Gastrocnemius medialis (tissue), 4 donors: Measurements from ENCODE around the gene PRG3. TPM values are rescaled to one million over a fixed set of nuclear protein-coding genes. Genes with fewer than 3 reads are reported as not detected.

ENCODE experiments used
- ATAC-seq, 2 donors: fragments of 150-250 bp; one replicate each; pipeline ENCODE4 v1.9.1; 2016
- DNase-seq, 2 donors: peaks; one replicate each; pipeline ENCODE4 v3.0.0-alpha.2; 2019
- H3K27ac ChIP-seq, 4 donors: fragments of 200-600 bp; sonication (generic); 1 replicate in 1 of 4; 2 replicates in 3 of 4; pipeline ENCODE4 v1.5.1; 2016 to 2018; ENCODE audit warnings: mild to moderate bottlenecking in 2 of 4, moderate library complexity in 1 of 4
- H3K27me3 ChIP-seq, 3 donors: fragments of 200-600 bp; sonication (generic) in 2 of 3; 1 replicate in 1 of 3; 2 replicates in 2 of 3; pipeline versions ENCODE4 v1.5.1 to v1.6.0; 2016 to 2019; ENCODE audit warnings: mild to moderate bottlenecking in 1 of 3, moderate library complexity in 1 of 3
- H3K36me3 ChIP-seq, 2 donors: fragments of 200-600 bp; sonication (generic) in 1 of 2; one replicate each; pipeline ENCODE4 v1.5.1; 2017 to 2018
- H3K4me1 ChIP-seq, 2 donors: fragments of 200-600 bp; sonication (generic) in 1 of 2; one replicate each; pipeline ENCODE4 v1.5.1; 2016 to 2017; ENCODE audit warnings: mild to moderate bottlenecking in 2 of 2
- H3K4me3 ChIP-seq, 4 donors: fragments of 200-600 bp; sonication (generic) in 3 of 4; 1 replicate in 1 of 4; 2 replicates in 3 of 4; pipeline ENCODE4 v1.5.1; 2016 to 2019; ENCODE audit warnings: mild to moderate bottlenecking in 2 of 4
- H3K9me3 ChIP-seq, 3 donors: fragments of 200-600 bp; sonication (generic) in 2 of 3; 1 replicate in 1 of 3; 2 replicates in 2 of 3; pipeline ENCODE4 v1.5.1; 2016 to 2019
- POLR2A ChIP-seq, 2 donors: fragments of 450-650 bp; IDR thresholded peaks; one replicate each; pipeline ENCODE4 v1.6.1; 2017; ENCODE audit warnings: antibody characterized with exemption in 2 of 2, mild to moderate bottlenecking in 2 of 2, moderate library complexity in 2 of 2
- in situ Hi-C, 4 donors: fragments of 200-750 bp; cut with MboI; loops; one replicate each; pipeline versions ENCODE4 v1.15.0 to v1.8.0; 2017; ENCODE audit warnings: low sequenced_read_pairs in 4 of 4
- intact Hi-C: fragments of 100-400 bp; cut with DNase I; formaldehyde crosslinking; loops from one replicate; pipeline ENCODE4 v1.15.1; 2023; ENCODE audit warnings: low total_unique reads
- total RNA-seq, 4 donors: library from RNA; depleted of rRNA; stranded (reverse); fragments of >200 nt; gene quantifications; one replicate each; pipeline versions ENCODE4 v1.1.0 to v1.2.3, GENCODE V29; 2016
- TF ChIP-seq, protein P1 (sequence below), 5 experiments: fragments of 450-650 bp in 3 of 5; fragments of 200-600 bp in 2 of 5; sonication (generic) in 2 of 5; IDR thresholded peaks in 4 of 5; conservative IDR thresholded peaks in 1 of 5; 1 replicate in 4 of 5; 2 replicates in 1 of 5; pipeline ENCODE4 v1.5.1; 2016 to 2019; ENCODE audit warnings: antibody characterized with exemption in 5 of 5, mild to moderate bottlenecking in 3 of 5, moderate library complexity in 3 of 5

PRG3 gene
- total RNA-seq, 4 donors from 2014 or later = not detected

- Histone ChIP-seq H3K4me1 (peaks cover 3 to 11% of the 10 kb centered on the region in 2 donors), H3K27ac (no peak overlapping the region), H3K27me3 (no peaks in the 10 kb centered on the region), H3K9me3 (no peaks in the 10 kb centered on the region), H3K36me3 (no peaks in the 10 kb centered on the region), H3K4me3 (no peak overlapping the region)
- DNase-seq (no peak), ATAC-seq (no peak)
- TF ChIP-seq, protein P1, sequence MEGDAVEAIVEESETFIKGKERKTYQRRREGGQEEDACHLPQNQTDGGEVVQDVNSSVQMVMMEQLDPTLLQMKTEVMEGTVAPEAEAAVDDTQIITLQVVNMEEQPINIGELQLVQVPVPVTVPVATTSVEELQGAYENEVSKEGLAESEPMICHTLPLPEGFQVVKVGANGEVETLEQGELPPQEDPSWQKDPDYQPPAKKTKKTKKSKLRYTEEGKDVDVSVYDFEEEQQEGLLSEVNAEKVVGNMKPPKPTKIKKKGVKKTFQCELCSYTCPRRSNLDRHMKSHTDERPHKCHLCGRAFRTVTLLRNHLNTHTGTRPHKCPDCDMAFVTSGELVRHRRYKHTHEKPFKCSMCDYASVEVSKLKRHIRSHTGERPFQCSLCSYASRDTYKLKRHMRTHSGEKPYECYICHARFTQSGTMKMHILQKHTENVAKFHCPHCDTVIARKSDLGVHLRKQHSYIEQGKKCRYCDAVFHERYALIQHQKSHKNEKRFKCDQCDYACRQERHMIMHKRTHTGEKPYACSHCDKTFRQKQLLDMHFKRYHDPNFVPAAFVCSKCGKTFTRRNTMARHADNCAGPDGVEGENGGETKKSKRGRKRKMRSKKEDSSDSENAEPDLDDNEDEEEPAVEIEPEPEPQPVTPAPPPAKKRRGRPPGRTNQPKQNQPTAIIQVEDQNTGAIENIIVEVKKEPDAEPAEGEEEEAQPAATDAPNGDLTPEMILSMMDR (IDR thresholded peaks at IDR 0.05 in 4 of 5, conservative IDR thresholded peaks at IDR 0.05 in 1 of 5) = no peak
- no peak for TF ChIP-seq POLR2A (IDR thresholded peaks at IDR 0.05)
- in situ Hi-C loops (loop anchor here in 2 of 4 donors (25.0 kb wide), 2 partner anchors 249 to 524 kb away; no protein-coding TSS in a partner anchor), intact Hi-C loops (no loop called here)
These were observed 20.0 kb downstream of the PRG3 start for GRCh38 chr11:57360991-57361390.

- peak; percentile 84 to 91 for ATAC-seq
These were observed 20.9 kb downstream of the PRG3 start for GRCh38 chr11:57359896-57360690.

DNA sequence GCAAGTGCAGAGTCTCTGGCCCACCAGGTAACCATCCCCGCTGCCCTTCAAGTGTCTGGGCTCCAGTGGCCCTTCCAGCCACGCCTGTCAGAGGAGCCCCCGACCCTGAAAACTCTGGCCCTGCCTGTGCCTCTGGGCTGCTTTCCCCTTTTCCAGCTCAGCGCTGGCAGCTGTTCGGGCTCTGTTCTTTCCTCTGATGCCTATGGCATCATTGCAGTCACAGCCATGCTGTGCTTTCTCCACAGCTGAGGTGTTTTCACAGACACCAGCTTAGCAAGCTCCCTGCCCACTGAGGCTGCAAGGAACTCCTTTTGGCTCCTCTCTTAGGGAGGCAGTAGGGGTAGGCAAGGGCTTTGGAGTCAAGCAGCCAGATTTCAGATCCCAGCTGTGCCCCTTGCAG lies 21.6 kb downstream of the PRG3 start:
- H3K4me3 ChIP-seq = no peak overlapping the region
- in situ Hi-C loops (loop anchor here in 2 of 4 donors (25.0 kb wide), 2 partner anchors 247 to 522 kb away; no protein-coding TSS in a partner anchor), intact Hi-C loops (loop anchor here (10.0 kb wide), 1 partner anchor 245 kb away; no protein-coding TSS in a partner anchor)
- no peak for ATAC-seq
- no peak for TF ChIP-seq POLR2A (IDR thresholded peaks at IDR 0.05)
- TF ChIP-seq, protein P1 (IDR thresholded peaks at IDR 0.05 in 4 of 5, conservative IDR thresholded peaks at IDR 0.05 in 1 of 5) = no peak
- peak overlapping the region in 2 of 4 donors; percentile 24 to 64 for H3K27ac ChIP-seq
- no peak for DNase-seq
- H3K27me3 ChIP-seq = no peaks in the 10 kb centered on the region
- no peaks in the 10 kb centered on the region for H3K9me3 ChIP-seq
- H3K4me1 ChIP-seq = peaks cover 3 to 11% of the 10 kb centered on the region in 2 donors
- no peaks in the 10 kb centered on the region for H3K36me3 ChIP-seq

More at GRCh38 chr11:57359896-57360690, 20.9 kb downstream of the PRG3 start:
- intact Hi-C loops = loop anchor here (10.0 kb wide), 1 partner anchor 245 kb away; no protein-coding TSS in a partner anchor
- Histone ChIP-seq H3K27ac (peak overlapping the region; percentile 14 to 64 (median 34)), H3K4me1 (peaks cover 3 to 11% of the 10 kb centered on the region in 2 donors), H3K36me3 (no peaks in the 10 kb centered on the region), H3K4me3 (no peak overlapping the region), H3K27me3 (no peaks in the 10 kb centered on the region), H3K9me3 (no peaks in the 10 kb centered on the region)
- in situ Hi-C loops = loop anchor here in 2 of 4 donors (25.0 kb wide), 2 partner anchors 248 to 523 kb away; no protein-coding TSS in a partner anchor
- peak in 1 of 2 donors; percentile 46 for DNase-seq
- TF ChIP-seq POLR2A (IDR thresholded peaks at IDR 0.05) = no peak
- TF ChIP-seq, protein P1 (IDR thresholded peaks at IDR 0.05 in 4 of 5, conservative IDR thresholded peaks at IDR 0.05 in 1 of 5) = no peak

- no peak for TF ChIP-seq POLR2A (IDR thresholded peaks at IDR 0.05)
- TF ChIP-seq, protein P1 (IDR thresholded peaks at IDR 0.05 in 4 of 5, conservative IDR thresholded peaks at IDR 0.05 in 1 of 5) = no peak
- DNase-seq (no peak), ATAC-seq (no peak)
- Histone ChIP-seq H3K27me3 (no peaks in the 10 kb centered on the region), H3K27ac (peak overlapping the region in 2 of 4 donors; percentile 24 to 64), H3K9me3 (no peaks in the 10 kb centered on the region), H3K4me1 (peaks cover 3 to 11% of the 10 kb centered on the region in 2 donors), H3K36me3 (no peaks in the 10 kb centered on the region), H3K4me3 (no peak overlapping the region)
- in situ Hi-C loops = loop anchor here in 2 of 4 donors (25.0 kb wide), 2 partner anchors 247 to 522 kb away; no protein-coding TSS in a partner anchor
- intact Hi-C loops = loop anchor here (10.0 kb wide), 1 partner anchor 244 kb away; no protein-coding TSS in a partner anchor
These were observed 22.0 kb downstream of the PRG3 start for GRCh38 chr11:57358991-57359390.
